T-helper 2 cell treated with Interferon-gamma antibody and Interleukin-4, amounts not matched to agents 5 μg/mL and 100 μg/mL, for 36 hours (primary cell): ENCODE data around the gene DNAH8.

Source experiments
- DNase-seq: peaks from one replicate; pipeline ENCODE4 v3.0.0; 2021; ENCODE audit warnings: low spot score
- H3K27ac Mint-ChIP-seq: one replicate; pipeline ENCODE4 v1.8.0; 2021; ENCODE audit warnings: mild to moderate bottlenecking, mixed read lengths
- H3K27me3 Mint-ChIP-seq: one replicate; pipeline ENCODE4 v1.8.0; 2021; ENCODE audit warnings: low read depth, mixed read lengths
- H3K36me3 Mint-ChIP-seq: one replicate; pipeline ENCODE4 v1.8.0; 2021; ENCODE audit warnings: low read depth, mixed read lengths
- H3K4me1 Mint-ChIP-seq: one replicate; pipeline ENCODE4 v1.8.0; 2021; ENCODE audit warnings: low read depth, mixed read lengths
- H3K4me3 Mint-ChIP-seq: one replicate; pipeline ENCODE4 v1.8.0; 2022; ENCODE audit warnings: mild to moderate bottlenecking, moderate library complexity, mixed read lengths
- H3K9me3 Mint-ChIP-seq: one replicate; pipeline ENCODE4 v1.8.0; 2021; ENCODE audit warnings: mixed read lengths

DNAH8 gene

DNA sequence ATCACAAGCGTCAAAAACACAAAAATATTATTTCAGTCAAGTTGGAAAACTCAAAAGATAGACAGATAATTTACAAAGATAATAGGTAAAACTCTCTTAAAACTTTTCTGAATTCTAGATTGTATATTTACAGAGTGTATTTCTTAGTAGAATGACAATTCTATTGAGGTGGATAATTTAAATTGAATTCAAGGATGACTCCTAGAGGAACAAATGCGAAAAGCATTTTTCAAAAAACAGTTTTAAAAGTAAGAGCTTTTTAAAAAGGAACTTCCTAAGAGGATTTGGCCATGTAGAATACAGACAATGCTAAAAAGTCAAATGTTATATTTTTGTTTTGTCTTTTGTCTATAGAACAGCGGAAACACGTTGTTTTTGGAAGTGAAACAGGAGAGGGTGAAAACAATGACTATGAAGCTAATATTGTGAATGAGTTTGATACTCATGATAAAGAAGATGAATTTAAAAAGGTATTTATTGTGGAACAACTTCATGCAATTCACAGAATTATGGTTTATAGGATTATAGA, 90.1 kb downstream of the DNAH8 start:
- DNase-seq, result no peak
- peaks cover 45% of the 10 kb centered on the region for H3K27me3 Mint-ChIP-seq
- H3K27ac Mint-ChIP-seq, result no peak overlapping the region
- H3K9me3 Mint-ChIP-seq, result no peaks in the 10 kb centered on the region
- no peak overlapping the region for H3K4me3 Mint-ChIP-seq
- no peaks in the 10 kb centered on the region for H3K4me1 Mint-ChIP-seq
- H3K36me3 Mint-ChIP-seq, result no peaks in the 10 kb centered on the region

DNA sequence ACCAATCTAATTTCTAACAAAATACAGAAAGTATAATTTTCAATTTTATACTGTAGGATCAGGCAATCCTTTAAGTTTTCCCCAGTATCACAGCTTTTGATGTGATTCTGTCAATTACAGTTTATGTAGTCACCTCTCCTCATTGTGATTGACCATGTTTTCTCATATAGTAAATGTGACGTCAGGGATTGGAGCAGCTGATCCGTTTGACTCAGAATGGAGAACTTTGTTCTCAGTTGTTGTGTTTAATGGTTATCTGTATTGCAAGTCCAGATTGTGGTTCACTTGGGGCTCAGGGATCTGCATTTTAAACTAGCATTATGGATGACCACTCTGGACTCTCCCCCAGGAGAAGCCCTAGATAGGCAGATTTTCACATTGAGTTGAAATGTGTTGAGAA, 90.6 kb downstream of the DNAH8 start:
- Mint-ChIP-seq H3K4me1 (no peaks in the 10 kb centered on the region), H3K36me3 (no peaks in the 10 kb centered on the region), H3K27ac (no peak overlapping the region), H3K4me3 (no peak overlapping the region), H3K9me3 (no peaks in the 10 kb centered on the region), H3K27me3 (peaks cover 45% of the 10 kb centered on the region)
- DNase-seq, result no peak

DNA sequence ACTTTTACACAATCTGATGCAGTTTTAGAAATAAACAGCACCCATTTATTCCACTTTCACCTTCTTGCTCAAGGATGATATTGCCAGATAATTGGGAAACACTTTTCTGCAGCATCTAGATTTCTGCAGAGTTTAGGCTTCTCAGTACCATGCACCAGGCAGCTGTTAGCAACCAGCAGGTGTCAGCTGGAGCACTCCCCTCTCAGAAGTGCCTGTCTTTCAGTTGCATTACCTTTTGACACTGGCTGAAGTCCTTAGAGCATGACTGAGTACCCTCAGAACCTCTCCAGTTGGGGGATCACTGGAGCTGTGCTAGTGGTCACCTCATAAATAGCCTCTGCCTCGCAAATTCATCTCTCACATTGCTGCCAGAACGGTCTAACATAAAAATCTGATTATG, 91.2 kb downstream of the DNAH8 start:
- H3K9me3 Mint-ChIP-seq, result no peaks in the 10 kb centered on the region
- no peak for DNase-seq

GRCh38 chr6:38806833-38807232, 91.7 kb downstream of the DNAH8 start:
- Mint-ChIP-seq H3K4me1 (no peaks in the 10 kb centered on the region), H3K36me3 (no peaks in the 10 kb centered on the region), H3K27ac (no peak overlapping the region), H3K4me3 (no peak overlapping the region), H3K9me3 (no peaks in the 10 kb centered on the region), H3K27me3 (peaks cover 52% of the 10 kb centered on the region)
- DNase-seq, result no peak

More for the DNA sequence above, 91.2 kb downstream of the DNAH8 start:
- H3K27ac Mint-ChIP-seq, result no peak overlapping the region
- H3K4me3 Mint-ChIP-seq, result no peak overlapping the region
- H3K36me3 Mint-ChIP-seq, result no peaks in the 10 kb centered on the region
- H3K27me3 Mint-ChIP-seq, result peaks cover 49% of the 10 kb centered on the region
- H3K4me1 Mint-ChIP-seq, result no peaks in the 10 kb centered on the region

DNA sequence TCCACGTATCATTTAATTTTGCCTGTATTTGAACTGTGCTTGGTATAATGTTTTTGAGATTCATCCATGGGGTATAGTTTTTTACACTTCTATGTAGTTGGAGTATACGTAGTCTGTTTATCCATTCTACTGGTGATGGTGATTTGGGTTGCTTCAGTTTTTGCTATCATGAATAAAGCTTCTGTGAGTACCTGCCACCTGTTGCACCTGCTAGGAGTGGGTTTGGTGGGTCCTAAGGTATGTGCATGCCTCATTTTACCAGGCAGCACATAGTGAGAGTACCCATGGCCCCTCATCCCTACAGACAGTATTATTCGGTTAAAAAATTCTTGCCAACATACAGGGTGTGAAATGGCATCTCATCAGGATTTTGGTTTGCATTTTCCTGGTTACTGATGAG, 92.9 kb downstream of the DNAH8 start:
- Mint-ChIP-seq H3K36me3 (no peaks in the 10 kb centered on the region), H3K27me3 (peaks cover 50% of the 10 kb centered on the region), H3K9me3 (no peaks in the 10 kb centered on the region), H3K4me3 (no peak overlapping the region), H3K4me1 (no peaks in the 10 kb centered on the region), H3K27ac (no peak overlapping the region)
- no peak for DNase-seq

GRCh38 chr6:38813041-38813823, 98.1 kb downstream of the DNAH8 start:
- H3K27me3 Mint-ChIP-seq, result peaks cover 42% of the 10 kb centered on the region
- H3K4me1 Mint-ChIP-seq, result no peaks in the 10 kb centered on the region

GRCh38 chr6:38814761-38815160, 99.7 kb downstream of the DNAH8 start:
- no peaks in the 10 kb centered on the region for H3K36me3 Mint-ChIP-seq
- no peaks in the 10 kb centered on the region for H3K4me1 Mint-ChIP-seq
- no peaks in the 10 kb centered on the region for H3K9me3 Mint-ChIP-seq
- H3K4me3 Mint-ChIP-seq, result no peak overlapping the region
- no peak for DNase-seq
- H3K27me3 Mint-ChIP-seq, result peaks cover 43% of the 10 kb centered on the region
- H3K27ac Mint-ChIP-seq, result no peak overlapping the region

More at GRCh38 chr6:38813041-38813823, 98.1 kb downstream of the DNAH8 start:
- Mint-ChIP-seq H3K27ac (no peak overlapping the region), H3K4me3 (no peak overlapping the region), H3K9me3 (no peaks in the 10 kb centered on the region), H3K36me3 (no peaks in the 10 kb centered on the region)
- DNase-seq, result no peak

DNA sequence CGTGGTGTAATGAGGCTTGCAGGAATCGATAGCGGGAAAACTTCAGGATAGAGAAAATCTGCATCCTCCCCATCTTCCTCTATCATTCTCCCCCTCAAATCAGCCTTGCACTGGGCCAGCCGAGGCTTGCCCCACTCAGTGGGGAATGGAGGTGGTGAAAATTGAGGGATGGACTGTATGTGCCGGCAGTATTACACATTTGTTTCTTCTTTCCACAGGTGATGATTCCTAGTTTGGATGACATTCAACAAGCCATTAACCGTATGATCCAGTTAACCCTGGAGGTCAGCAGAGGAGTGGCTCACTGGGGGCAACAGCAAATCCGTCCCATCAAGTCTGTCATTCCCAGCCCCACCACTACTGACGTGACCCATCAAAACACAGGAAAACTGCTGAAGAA, 100.1 kb downstream of the DNAH8 start:
- no peak for DNase-seq
- no peak overlapping the region for H3K27ac Mint-ChIP-seq
- peaks cover 41% of the 10 kb centered on the region for H3K27me3 Mint-ChIP-seq
- H3K4me3 Mint-ChIP-seq, result no peak overlapping the region
- H3K36me3 Mint-ChIP-seq, result no peaks in the 10 kb centered on the region
- H3K9me3 Mint-ChIP-seq, result no peaks in the 10 kb centered on the region
- H3K4me1 Mint-ChIP-seq, result no peaks in the 10 kb centered on the region

- Mint-ChIP-seq H3K36me3 (no peaks in the 10 kb centered on the region), H3K27me3 (peaks cover 27% of the 10 kb centered on the region), H3K4me3 (no peak overlapping the region), H3K27ac (no peak overlapping the region), H3K4me1 (no peaks in the 10 kb centered on the region), H3K9me3 (no peaks in the 10 kb centered on the region)
- no peak for DNase-seq
Observed at GRCh38 chr6:38818691-38819090, 103.6 kb downstream of the DNAH8 start.

DNA sequence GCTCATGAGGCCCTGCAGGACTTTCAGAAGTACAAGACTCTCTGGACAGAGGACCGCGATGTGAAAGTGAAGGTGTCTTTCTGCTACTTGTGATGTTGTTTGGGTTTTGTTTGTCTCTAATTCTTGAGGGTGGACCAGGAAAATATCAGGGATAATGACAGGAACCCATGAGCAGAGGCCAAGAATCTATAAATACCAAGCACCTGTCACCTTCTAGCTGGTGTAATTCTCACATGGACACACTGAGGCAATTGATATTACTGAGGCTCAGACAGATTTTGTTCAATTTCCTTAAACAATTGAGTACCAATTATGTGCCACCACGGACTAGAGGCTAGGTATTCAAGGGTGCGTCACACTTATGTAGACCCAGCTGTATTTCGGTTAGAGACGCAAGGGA, 107.9 kb downstream of the DNAH8 start:
- no peak for DNase-seq
- no peak overlapping the region for H3K4me3 Mint-ChIP-seq
- no peaks in the 10 kb centered on the region for H3K4me1 Mint-ChIP-seq
- no peaks in the 10 kb centered on the region for H3K36me3 Mint-ChIP-seq
- no peak overlapping the region for H3K27ac Mint-ChIP-seq
- peaks cover 25% of the 10 kb centered on the region for H3K27me3 Mint-ChIP-seq
- H3K9me3 Mint-ChIP-seq, result no peaks in the 10 kb centered on the region

- DNase-seq, result no peak
- Mint-ChIP-seq H3K36me3 (no peaks in the 10 kb centered on the region), H3K27me3 (peaks cover 23% of the 10 kb centered on the region), H3K4me1 (no peaks in the 10 kb centered on the region), H3K9me3 (no peaks in the 10 kb centered on the region), H3K27ac (no peak overlapping the region), H3K4me3 (no peak overlapping the region)
Observed at GRCh38 chr6:38824243-38824894, 109.3 kb downstream of the DNAH8 start.

- no peak overlapping the region for H3K27ac Mint-ChIP-seq
- H3K4me3 Mint-ChIP-seq, result no peak overlapping the region
- H3K27me3 Mint-ChIP-seq, result peaks cover 19% of the 10 kb centered on the region
- no peaks in the 10 kb centered on the region for H3K36me3 Mint-ChIP-seq
- H3K4me1 Mint-ChIP-seq, result no peaks in the 10 kb centered on the region
- H3K9me3 Mint-ChIP-seq, result no peaks in the 10 kb centered on the region
- no peak for DNase-seq
Observed at GRCh38 chr6:38827024-38827423, 111.9 kb downstream of the DNAH8 start.

DNA sequence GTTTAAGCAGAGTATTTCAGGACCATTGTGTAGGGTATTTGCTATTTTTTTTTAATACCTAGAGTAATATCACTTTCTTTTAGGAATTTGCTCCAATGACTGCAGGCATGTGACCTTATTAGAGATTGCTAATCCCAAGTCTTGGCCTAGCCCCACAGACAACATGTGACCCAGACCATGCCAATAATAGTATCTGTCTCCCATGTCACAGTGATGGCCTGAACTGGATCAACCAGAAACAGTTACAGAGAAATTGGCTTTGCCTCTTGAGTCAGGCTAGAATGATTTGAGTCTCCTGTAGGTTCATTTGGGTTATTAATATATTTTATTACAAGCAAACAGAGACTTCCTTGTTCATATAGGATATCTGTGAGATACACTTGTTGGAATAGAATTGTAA, 116.8 kb downstream of the DNAH8 start:
- no peak for DNase-seq
- Mint-ChIP-seq H3K27ac (no peak overlapping the region), H3K9me3 (no peaks in the 10 kb centered on the region), H3K4me3 (no peak overlapping the region), H3K4me1 (no peaks in the 10 kb centered on the region), H3K27me3 (peaks cover 36% of the 10 kb centered on the region), H3K36me3 (no peaks in the 10 kb centered on the region)

- no peak overlapping the region for H3K4me3 Mint-ChIP-seq
- no peak for DNase-seq
- peaks cover 41% of the 10 kb centered on the region for H3K27me3 Mint-ChIP-seq
- no peaks in the 10 kb centered on the region for H3K4me1 Mint-ChIP-seq
- H3K9me3 Mint-ChIP-seq, result no peaks in the 10 kb centered on the region
- H3K27ac Mint-ChIP-seq, result no peak overlapping the region
- H3K36me3 Mint-ChIP-seq, result no peaks in the 10 kb centered on the region
Observed at GRCh38 chr6:38833320-38833719, 118.2 kb downstream of the DNAH8 start.
